IMR-90 (cell line): ENCODE data around the gene TM4SF1. TPM values are rescaled to one million over a fixed set of nuclear protein-coding genes. Genes with fewer than 3 reads are reported as not detected.
A peak's percentile ranks its signal among the peaks of the same experiment; 100 is the strongest.

Experiments
- FOS ChIP-seq: fragments of 150-350 bp; IDR thresholded peaks from 2 replicates; pipeline ENCODE4 v1.6.1; 2016; ENCODE audit warnings: low read depth, low read length
- MAFK ChIP-seq: IDR thresholded peaks from 2 replicates; pipeline ENCODE4 v1.6.1; 2012; ENCODE audit warnings: low read depth, low read length, improper control_type of control experiment
- NFE2L2 ChIP-seq: fragments of 150-350 bp; IDR thresholded peaks from 2 replicates; pipeline ENCODE4 v1.6.1; 2016; ENCODE audit warnings: low read depth, mild to moderate bottlenecking, low read length
- POLR2A ChIP-seq: IDR thresholded peaks from 2 replicates; pipeline ENCODE4 v1.6.1; 2012; ENCODE audit warnings: mild to moderate bottlenecking, low read depth, low read length
- RCOR1 ChIP-seq: IDR thresholded peaks from 2 replicates; pipeline ENCODE4 v1.6.1; 2012; ENCODE audit warnings: mild to moderate bottlenecking, low read length, improper control_type of control experiment; ENCODE audit not compliant: insufficient replicate concordance
- RFX5 ChIP-seq: IDR thresholded peaks from 2 replicates; pipeline ENCODE4 v1.8.0; 2012; ENCODE audit warnings: low read depth, mild to moderate bottlenecking, low read length, moderate library complexity
- polyA plus RNA-seq, 3 experiments: library from polyadenylated mRNA; depleted of rRNA; stranded (reverse); fragments of >200 nt; gene quantifications; 2 replicates each; pipeline ENCODE4 v1.2.3, GENCODE V29; 2012; ENCODE audit warnings: low replicate concordance in 1 of 3
- total RNA-seq: library from RNA; depleted of rRNA; stranded (reverse); fragments of >200 nt; gene quantifications from 2 replicates; pipeline ENCODE4 v1.2.3, GENCODE V29; 2012
- TF ChIP-seq, protein P1 (sequence below): fragments of 150-350 bp; IDR thresholded peaks from 2 replicates; pipeline ENCODE4 v1.6.1; 2017; ENCODE audit warnings: mild to moderate bottlenecking, antibody characterized with exemption, low read length, low read depth

Gene TM4SF1
- total and polyA plus RNA-seq, 2 of the 4 experiments (the other 2 are of a cell fraction), result 232 to 302 TPM

DNA sequence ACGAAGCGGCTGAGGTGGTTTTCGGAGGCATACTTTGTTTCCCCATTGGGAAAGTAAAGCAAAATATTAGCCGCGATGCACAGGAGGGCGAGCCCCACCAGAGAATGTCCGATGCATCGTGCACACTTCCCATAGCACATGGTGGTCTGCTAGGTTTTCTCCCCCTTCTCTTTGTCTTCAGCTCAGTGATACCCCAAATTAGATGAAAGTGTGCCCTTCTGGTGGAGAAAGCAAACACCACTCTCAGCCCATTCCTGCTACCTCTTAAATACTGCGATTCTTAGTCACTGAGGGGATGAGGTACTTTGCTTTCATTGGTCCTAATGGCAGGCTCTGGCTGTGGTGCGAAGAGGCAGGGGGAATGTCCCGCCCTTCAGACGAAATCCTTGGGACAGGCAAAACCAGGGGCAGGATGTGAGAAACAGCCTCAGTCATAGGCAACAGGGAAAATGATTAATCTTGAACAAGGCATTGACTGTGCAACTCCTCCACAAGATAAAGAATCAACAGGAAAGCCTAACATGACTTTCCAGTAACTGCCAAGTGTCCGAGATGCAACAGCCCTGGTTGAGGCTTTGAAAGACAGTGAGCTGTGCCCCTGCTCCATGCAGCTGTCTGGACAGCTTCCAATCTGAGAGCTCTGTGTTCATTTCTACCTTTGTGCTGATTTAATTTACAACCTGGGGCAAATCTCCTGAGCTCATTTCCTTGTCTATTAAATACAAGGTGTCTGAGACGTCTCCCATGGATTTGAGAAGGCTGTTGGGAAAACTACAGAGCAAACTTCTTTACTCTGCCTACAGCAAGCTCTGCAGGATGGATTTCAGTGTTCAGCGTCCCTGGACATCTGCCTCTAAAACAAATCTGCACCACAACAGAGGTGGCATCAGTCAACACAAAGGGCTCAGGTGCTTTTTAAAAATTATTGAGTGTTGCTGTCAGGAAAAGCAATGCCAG, at the start of gene TM4SF1 (continued):
- TF ChIP-seq RCOR1 (no peak), FOS (peak; percentile 49; the same call in 1 of the 2 replicates), NFE2L2 (no peak), POLR2A (peak; percentile 99), RFX5 (no peak), MAFK (peak; percentile 44)
- TF ChIP-seq, protein P1, sequence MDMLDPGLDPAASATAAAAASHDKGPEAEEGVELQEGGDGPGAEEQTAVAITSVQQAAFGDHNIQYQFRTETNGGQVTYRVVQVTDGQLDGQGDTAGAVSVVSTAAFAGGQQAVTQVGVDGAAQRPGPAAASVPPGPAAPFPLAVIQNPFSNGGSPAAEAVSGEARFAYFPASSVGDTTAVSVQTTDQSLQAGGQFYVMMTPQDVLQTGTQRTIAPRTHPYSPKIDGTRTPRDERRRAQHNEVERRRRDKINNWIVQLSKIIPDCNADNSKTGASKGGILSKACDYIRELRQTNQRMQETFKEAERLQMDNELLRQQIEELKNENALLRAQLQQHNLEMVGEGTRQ, result no peak
